IPS DF 6.9 (cell line): ENCODE results near the gene GNL1.
"Not testable (repeated sequence)": the region's sequence is repeated elsewhere in the genome, so short reads cannot be mapped to it uniquely, and the experiment has no call there.

Source experiments
- DNase-seq: peaks from one replicate; pipeline ENCODE4 v3.0.0-alpha.2; 2013; ENCODE audit warnings: low read depth, low spot score
- H3K27ac ChIP-seq: one replicate; pipeline ENCODE4 v1.5.1; 2013; ENCODE audit warnings: low read length, control low read depth
- H3K27me3 ChIP-seq: 2 replicates; pipeline ENCODE4 v1.6.1; 2013; ENCODE audit warnings: mild to moderate bottlenecking, low read length; ENCODE audit not compliant: control insufficient read depth, insufficient read depth
- H3K36me3 ChIP-seq: 2 replicates; pipeline ENCODE4 v1.6.1; 2013; ENCODE audit warnings: low read length; ENCODE audit not compliant: control insufficient read depth, insufficient read depth
- H3K4me1 ChIP-seq: 2 replicates; pipeline ENCODE4 v1.6.1; 2013; ENCODE audit warnings: low read length; ENCODE audit not compliant: control insufficient read depth, insufficient read depth
- H3K4me3 ChIP-seq: 2 replicates; pipeline ENCODE4 v1.5.1; 2013; ENCODE audit warnings: mild to moderate bottlenecking, low read length
- H3K9me3 ChIP-seq: 2 replicates; pipeline ENCODE4 v1.6.1; 2013; ENCODE audit warnings: low read length, inconsistent platforms; ENCODE audit not compliant: control insufficient read depth, insufficient read depth
- WGBS: extraction: QIAGEN DNeasy Blood & Tissue Kit; methylation state at CpG from one replicate; pipeline ENCODE4 v1.1.7; 2013; ENCODE audit warnings: mixed read lengths, missing lambda C conversion rate; ENCODE audit not compliant: insufficient read length, insufficient coverage; 5-methylcytosine and 5-hydroxymethylcytosine counted together

Gene GNL1

DNA sequence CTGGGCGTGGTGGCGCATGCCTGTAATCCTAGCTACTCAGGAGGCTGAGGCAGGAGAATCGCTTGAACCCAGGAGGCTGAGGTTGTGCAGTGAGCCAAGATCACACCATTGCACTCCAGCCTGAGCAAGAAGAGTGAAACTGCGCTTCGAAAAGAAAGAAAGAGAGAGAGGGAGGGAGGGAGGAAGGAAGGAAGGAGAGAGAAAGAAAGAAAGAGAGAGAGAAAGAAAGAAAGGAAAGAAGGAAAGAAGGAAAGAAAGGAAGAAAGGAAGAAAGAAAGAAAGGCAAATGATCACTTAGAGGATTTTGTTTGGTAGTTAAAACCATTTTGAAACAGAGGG lies 59.1 kb downstream of the GNL1 start:
- not testable (repeated sequence) for DNase-seq, H3K27me3 ChIP-seq, H3K9me3 ChIP-seq, H3K27ac ChIP-seq, H3K4me3 ChIP-seq, H3K4me1 ChIP-seq, H3K36me3 ChIP-seq
- WGBS: no CpG with 5 or more reads among the region's 5 CpGs

DNA sequence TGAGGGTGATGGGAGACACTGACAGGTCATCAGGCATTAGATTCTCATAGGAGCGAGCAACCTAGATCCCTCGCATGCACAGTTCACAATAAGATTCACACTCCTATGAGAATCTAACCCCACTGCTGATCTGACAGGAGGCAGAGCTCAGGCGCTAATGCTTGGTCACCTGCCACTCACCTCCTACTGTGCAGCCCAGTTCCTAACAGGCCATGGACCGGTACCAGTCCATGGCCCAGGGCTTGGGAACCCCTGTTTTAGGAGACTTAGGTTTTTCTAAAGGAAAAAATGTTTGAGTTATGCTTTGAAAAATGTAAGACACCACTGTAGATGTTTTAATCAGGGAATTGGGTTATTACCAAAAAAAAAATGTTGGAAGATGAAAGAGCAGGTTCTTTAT lies 60.3 kb downstream of the GNL1 start:
- Histone ChIP-seq H3K27ac (no peak overlapping the region), H3K9me3 (no peaks in the 10 kb centered on the region), H3K4me1 (no peaks in the 10 kb centered on the region), H3K36me3 (peaks cover 6% of the 10 kb centered on the region; the same call in 1 of the 2 replicates), H3K4me3 (no peak overlapping the region; the same call in 1 of the 2 replicates), H3K27me3 (no peaks in the 10 kb centered on the region)
- DNase-seq: no peak
- no CpG with 5 or more reads among the region's 4 CpGs for WGBS

DNA sequence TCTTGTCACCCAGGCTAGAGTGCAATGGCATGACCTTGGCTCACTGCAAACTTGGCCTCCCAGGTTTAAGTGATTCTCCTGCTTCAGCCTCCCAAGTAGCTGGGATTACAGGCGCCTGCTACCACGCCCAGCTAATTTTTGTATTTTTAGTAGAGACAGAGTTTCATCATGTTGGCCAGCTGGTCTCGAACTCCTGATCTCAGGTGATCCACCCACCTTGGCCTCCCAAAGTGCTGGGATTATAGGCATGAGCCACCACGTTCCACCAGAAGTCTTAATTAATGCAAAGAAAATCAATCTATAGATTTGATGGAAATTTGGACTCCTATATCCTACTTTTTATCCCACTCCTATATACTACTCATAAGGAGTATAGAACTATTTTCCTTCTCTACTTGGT lies 61.2 kb downstream of the GNL1 start:
- H3K27me3 ChIP-seq, DNase-seq, H3K4me1 ChIP-seq, H3K9me3 ChIP-seq, H3K4me3 ChIP-seq, H3K27ac ChIP-seq: not testable (repeated sequence)
- WGBS: no CpG with 5 or more reads among the region's 4 CpGs
- peaks cover 13% of the 10 kb centered on the region; the same call in 1 of the 2 replicates for H3K36me3 ChIP-seq

DNA sequence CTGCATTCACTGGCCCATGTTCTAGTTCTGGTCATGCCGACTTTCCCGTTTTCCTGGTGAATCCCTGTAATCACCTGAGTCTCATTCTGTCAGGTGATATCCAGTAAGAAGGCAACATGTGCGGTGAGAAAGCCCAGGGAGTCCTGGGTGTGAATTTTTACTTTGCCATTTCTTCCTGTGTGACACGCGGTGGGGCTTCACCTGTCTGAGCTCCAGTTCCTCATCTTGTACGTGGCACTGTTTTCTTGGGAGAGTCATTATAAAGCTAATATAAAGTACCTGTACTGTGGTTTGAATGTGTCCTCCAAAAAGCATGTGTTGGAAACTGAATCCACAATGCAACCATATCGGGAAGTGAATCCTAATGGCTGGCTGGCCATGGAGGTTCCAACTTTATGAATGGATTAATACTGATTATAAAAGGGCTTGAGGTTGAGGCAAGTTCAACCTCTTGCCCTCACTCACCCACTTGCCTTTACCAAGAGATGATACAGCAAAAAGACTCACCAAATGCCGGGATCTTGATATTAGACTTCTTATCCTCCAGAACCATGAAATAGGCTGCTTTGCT lies 61.9 kb downstream of the GNL1 start:
- H3K36me3 ChIP-seq: peaks cover 13% of the 10 kb centered on the region; the same call in 1 of the 2 replicates
- no peak overlapping the region for H3K4me3 ChIP-seq
- H3K9me3 ChIP-seq: no peaks in the 10 kb centered on the region
- WGBS: no CpG with 5 or more reads among the region's 8 CpGs
- H3K27ac ChIP-seq: no peak overlapping the region
- no peaks in the 10 kb centered on the region for H3K27me3 ChIP-seq
- DNase-seq: no peak
- peaks cover 3% of the 10 kb centered on the region for H3K4me1 ChIP-seq

DNA sequence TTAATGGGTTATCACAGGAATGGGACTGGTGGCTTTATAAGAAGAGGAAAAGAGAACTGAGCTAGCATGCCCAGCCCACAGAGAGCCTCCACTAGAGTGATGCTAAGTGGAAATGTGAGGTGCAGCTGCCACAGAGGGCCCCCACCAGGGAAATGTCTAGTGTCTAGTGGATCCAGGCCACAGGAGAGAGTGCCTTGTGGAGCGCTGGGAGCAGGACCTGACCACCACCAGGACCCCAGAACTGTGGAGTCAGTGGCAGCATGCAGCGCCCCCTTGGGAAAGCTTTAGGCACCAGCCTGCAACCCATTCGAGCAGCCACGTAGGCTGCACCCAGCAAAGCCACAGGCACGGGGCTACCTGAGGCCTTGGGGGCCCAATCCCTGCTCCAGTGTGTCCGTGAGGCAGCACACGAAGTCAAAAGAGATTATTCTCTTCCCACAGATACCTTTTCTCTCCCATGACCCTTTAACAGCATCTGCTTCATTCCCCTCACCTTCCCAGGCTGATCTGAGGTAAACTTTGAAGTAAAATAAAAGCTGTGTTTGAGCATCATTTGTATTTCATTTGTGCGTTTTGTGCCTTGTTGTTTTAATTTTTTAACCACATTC lies 62.5 kb downstream of the GNL1 start:
- WGBS: no CpG with 5 or more reads among the region's 8 CpGs
- peaks cover 3% of the 10 kb centered on the region for H3K4me1 ChIP-seq
- H3K36me3 ChIP-seq: peaks cover 13% of the 10 kb centered on the region; the same call in 1 of the 2 replicates
- no peak for DNase-seq
- no peak overlapping the region for H3K27ac ChIP-seq
- H3K27me3 ChIP-seq: no peaks in the 10 kb centered on the region
- H3K4me3 ChIP-seq: no peak overlapping the region
- H3K9me3 ChIP-seq: no peaks in the 10 kb centered on the region

DNA sequence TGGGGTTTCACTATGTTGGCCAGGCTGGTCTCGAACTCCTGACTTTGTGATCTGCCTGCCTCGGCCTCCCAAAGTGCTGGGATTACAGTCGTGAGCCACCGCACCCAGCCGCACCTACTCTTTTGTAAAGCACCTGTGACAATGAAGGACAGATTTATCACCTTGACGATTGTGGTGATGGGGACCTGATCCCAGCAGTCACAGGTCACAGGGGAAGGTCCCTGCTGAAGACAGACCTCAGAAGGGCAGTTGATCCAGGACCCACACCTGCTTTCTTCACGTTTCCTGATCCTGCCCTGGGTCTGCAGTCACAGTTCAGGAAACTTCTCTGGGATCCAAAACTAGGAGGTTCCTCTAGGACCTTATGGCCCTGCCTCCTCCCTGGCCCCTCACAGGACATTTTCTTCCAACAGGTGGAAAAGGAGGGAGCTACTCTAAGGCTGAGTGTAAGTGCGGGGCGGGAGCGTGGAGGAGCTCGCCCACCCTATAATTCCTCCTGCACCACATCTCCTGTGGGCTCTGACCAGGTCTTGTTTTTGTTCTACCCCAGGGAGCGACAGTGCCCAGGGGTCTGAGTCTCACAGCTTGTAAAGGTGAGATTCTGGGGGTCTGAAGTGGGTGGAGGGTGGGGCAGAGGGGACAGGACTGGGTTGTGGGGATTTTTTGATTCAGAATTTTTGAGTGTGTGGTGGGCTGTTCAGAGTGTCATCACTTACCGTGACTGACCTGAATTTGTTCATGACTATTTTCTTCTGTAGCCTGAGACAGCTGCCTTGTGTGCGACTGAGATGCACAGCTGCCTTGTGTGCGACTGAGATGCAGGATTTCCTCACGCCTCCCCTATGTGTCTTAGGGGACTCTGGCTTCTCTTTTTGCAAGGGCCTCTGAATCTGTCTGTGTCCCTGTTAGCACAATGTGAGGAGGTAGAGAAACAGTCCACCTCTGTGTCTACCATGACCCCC lies 64.0 kb downstream of the GNL1 start:
- H3K4me3 ChIP-seq: no peak overlapping the region
- peaks cover 13% of the 10 kb centered on the region; the same call in 1 of the 2 replicates for H3K36me3 ChIP-seq
- WGBS: no CpG with 5 or more reads among the region's 16 CpGs
- peaks cover 3% of the 10 kb centered on the region for H3K4me1 ChIP-seq
- H3K9me3 ChIP-seq: no peaks in the 10 kb centered on the region
- no peak for DNase-seq
- no peaks in the 10 kb centered on the region for H3K27me3 ChIP-seq
- no peak overlapping the region for H3K27ac ChIP-seq
